ENCODE measurements around the gene PAX7. TPM values are rescaled to one million over a fixed set of nuclear protein-coding genes. Genes with fewer than 3 reads are reported as not detected.
A peak's percentile ranks its signal among the peaks of the same experiment; 100 is the strongest.

PAX7 gene
- total and polyA plus RNA-seq, 9 of the 15 experiments (the other 6 are each of a cell fraction or from before 2014, with no cell fraction given) = not detected

- TF ChIP-seq JUN (IDR thresholded peaks at IDR 0.05; ENCODE audit: borderline replicate concordance, low read depth, low read length) = peak; percentile 36; the same call in 1 of the 2 replicates
- no peak for TF ChIP-seq JUN (CRISPR knock-in tag; IDR thresholded peaks at IDR 0.05; ENCODE audit: borderline replicate concordance)
- TF ChIP-seq NFXL1 (CRISPR knock-in tag; IDR thresholded peaks at IDR 0.05) = no peak
- TF ChIP-seq SAFB (IDR thresholded peaks at IDR 0.05; ENCODE audit: borderline replicate concordance, low read depth, low read length) = no peak
- TF ChIP-seq CBX3 (IDR thresholded peaks at IDR 0.05; ENCODE audit: borderline replicate concordance in 1 of 2, low read length in 2 of 2) = peak in 1 of 2 experiments; percentile 89; a peak in 2 of 3 replicates
- no peak for TF ChIP-seq E2F4 (CRISPR knock-in tag; IDR thresholded peaks at IDR 0.05; ENCODE audit: low read depth)
- TF ChIP-seq NFE2L1 (tag; IDR thresholded peaks at IDR 0.05; ENCODE audit: borderline replicate concordance, low read depth) = no peak
- TF ChIP-seq CEBPB (tag; IDR thresholded peaks at IDR 0.05) = no peak
- TF ChIP-seq E2F5 (CRISPR knock-in tag; IDR thresholded peaks at IDR 0.05) = no peak
- no peak for TF ChIP-seq CBFA2T3 (IDR thresholded peaks at IDR 0.05)
- TF ChIP-seq TGIF2 (CRISPR knock-in tag; IDR thresholded peaks at IDR 0.05) = no peak
- no peak for TF ChIP-seq CBX2 (IDR thresholded peaks at IDR 0.05; ENCODE audit: insufficient read depth, low read length, poor library complexity, severe bottlenecking)
- TF ChIP-seq BCL6 (CRISPR knock-in tag; IDR thresholded peaks at IDR 0.05) = no peak
- TF ChIP-seq ZNF232 (CRISPR knock-in tag; IDR thresholded peaks at IDR 0.05) = no peak
- TF ChIP-seq ZBTB26 (CRISPR knock-in tag; IDR thresholded peaks at IDR 0.05) = no peak
- no peak for TF ChIP-seq SAP30 (IDR thresholded peaks at IDR 0.05; ENCODE audit: borderline replicate concordance, insufficient read depth, low read depth, low read length, poor library complexity, severe bottlenecking)
- peak; percentile 40; the same call in 1 of the 2 replicates for TF ChIP-seq SMAD4 (CRISPR knock-in tag; conservative IDR thresholded peaks at IDR 0.05)
- no peak for TF ChIP-seq RBM15 (IDR thresholded peaks at IDR 0.05; ENCODE audit: insufficient read depth, low read length)
- peak; percentile 40; the same call in 1 of the 2 replicates for TF ChIP-seq HDAC2 (IDR thresholded peaks at IDR 0.05)
- peak; percentile 76 to 83 (median 78) for TF ChIP-seq CTCF (IDR thresholded peaks at IDR 0.05 in 2 of 3, conservative IDR thresholded peaks at IDR 0.05 in 1 of 3; ENCODE audit: insufficient read depth in 2 of 3, low read depth in 1 of 3, low read length in 3 of 3)
- TF ChIP-seq SRSF7 (optimal IDR thresholded peaks at IDR 0.05; ENCODE audit: low read depth, low read length) = no peak
- TF ChIP-seq DACH1 (IDR thresholded peaks at IDR 0.05; ENCODE audit: partially characterized antibody) = no peak
- peak; percentile 34; the same call in 1 of the 2 replicates for TF ChIP-seq HBP1 (CRISPR knock-in tag; IDR thresholded peaks at IDR 0.05)
Measured at GRCh38 chr1:18681423-18681835, 50.8 kb downstream of the PAX7 start (continued).
